IMR-90 (cell line): Measurements from ENCODE around the gene CD44. TPM values are rescaled to one million over a fixed set of nuclear protein-coding genes. Genes with fewer than 3 reads are reported as not detected.

ENCODE experiments used
- ATAC-seq: fragments of 200-7000 bp; cut with Tn5 transposase; 2 replicates; pipeline ENCODE4 v1.9.1; 2020; ENCODE audit warnings: low read depth, mild to moderate bottlenecking, moderate library complexity
- BruUV-seq: library from RNA; stranded (reverse); fragments of 400-500 nt; replicated peaks from 2 replicates; lab custom pipeline; 2021; lab: Mats Ljungman, UMichigan
- CTCF ChIA-PET: fragments of 300-600 bp; formaldehyde crosslinking; extraction: SDS; loops from one replicate; lab custom pipeline; 2021; ENCODE audit warnings: antibody characterized with exemption; lab: Yijun Ruan, JAX
- POLR2A ChIA-PET: fragments of 300-600 bp; sonication (Branson Sonifier 250); formaldehyde crosslinking; loops from one replicate; lab custom pipeline; 2022; ENCODE audit warnings: antibody characterized with exemption; ENCODE audit not compliant: unreplicated experiment; lab: Charles Lee
- DNase-seq: peaks from one replicate; pipeline ENCODE4 v3.0.0; 2013
- H2AFZ ChIP-seq: replicated peaks from 2 replicates; pipeline ENCODE3; 2013; ENCODE audit warnings: low read length, mild to moderate bottlenecking; ENCODE audit not compliant: poor library complexity
- H2AK5ac ChIP-seq: 2 replicates; pipeline ENCODE4 v1.6.1; 2013; ENCODE audit warnings: low read depth, low read length, inconsistent platforms
- H2AK9ac ChIP-seq: replicated peaks from 2 replicates; pipeline ENCODE3; 2013; ENCODE audit warnings: mild to moderate bottlenecking, low read depth, low read length, moderate library complexity; ENCODE audit not compliant: poor library complexity
- H2BK120ac ChIP-seq: 2 replicates; pipeline ENCODE4 v1.6.1; 2013; ENCODE audit warnings: low read depth, low read length, inconsistent platforms
- H2BK15ac ChIP-seq: 3 replicates; pipeline ENCODE4 v1.6.1; 2013; ENCODE audit warnings: low read depth, low read length, inconsistent platforms
- H2BK20ac ChIP-seq: 2 replicates; pipeline ENCODE4 v1.6.1; 2013; ENCODE audit warnings: low read depth, mild to moderate bottlenecking, inconsistent platforms, low read length, moderate library complexity
- H2BK5ac ChIP-seq: 2 replicates; pipeline ENCODE4 v1.6.1; 2013; ENCODE audit warnings: mild to moderate bottlenecking, low read depth, low read length, inconsistent platforms; ENCODE audit not compliant: poor library complexity, severe bottlenecking
- H3K14ac ChIP-seq: replicated peaks from 2 replicates; pipeline ENCODE4 v1.6.1; 2013; ENCODE audit warnings: low read depth, low read length, inconsistent platforms
- H3K18ac ChIP-seq: 2 replicates; pipeline ENCODE4 v1.6.1; 2013; ENCODE audit warnings: low read depth, low read length, control low read depth
- H3K23ac ChIP-seq: 2 replicates; pipeline ENCODE4 v1.6.1; 2013; ENCODE audit warnings: low read depth, low read length, inconsistent platforms
- H3K27ac ChIP-seq: 2 replicates; pipeline ENCODE4 v1.5.1; 2013; ENCODE audit warnings: mild to moderate bottlenecking, control low read depth, low read length; ENCODE audit not compliant: insufficient read depth
- H3K27me3 ChIP-seq: 2 replicates; pipeline ENCODE4 v1.6.1; 2013; ENCODE audit warnings: low read length; ENCODE audit not compliant: control insufficient read depth, insufficient read depth
- H3K36me3 ChIP-seq: 2 replicates; pipeline ENCODE4 v1.6.1; 2013; ENCODE audit warnings: low read length, mixed read lengths; ENCODE audit not compliant: control insufficient read depth, insufficient read depth
- H3K4ac ChIP-seq: 2 replicates; pipeline ENCODE4 v1.6.1; 2013; ENCODE audit warnings: low read depth, low read length, inconsistent platforms
- H3K4me1 ChIP-seq: 2 replicates; pipeline ENCODE4 v1.6.1; 2013; ENCODE audit warnings: low read length, mixed read lengths; ENCODE audit not compliant: control insufficient read depth, insufficient read depth
- H3K4me2 ChIP-seq: 2 replicates; pipeline ENCODE4 v1.6.1; 2013; ENCODE audit warnings: low read depth, mild to moderate bottlenecking, control low read depth, low read length, moderate library complexity
- H3K4me3 ChIP-seq: 2 replicates; pipeline ENCODE4 v1.5.1; 2013; ENCODE audit warnings: low read depth, mild to moderate bottlenecking, control low read depth, low read length, moderate library complexity; ENCODE audit not compliant: insufficient read depth
- H3K56ac ChIP-seq: 2 replicates; pipeline ENCODE4 v1.6.1; 2013; ENCODE audit warnings: low read length, inconsistent platforms; ENCODE audit not compliant: insufficient read depth; ENCODE audit errors: extremely low read depth
- H3K79me1 ChIP-seq, 2 experiments: 2 replicates each; pipeline ENCODE4 v1.6.1; 2013; ENCODE audit warnings: low read length in 2 of 2, inconsistent platforms in 1 of 2, low read depth in 1 of 2
- H3K9ac ChIP-seq: 2 replicates; pipeline ENCODE4 v1.6.1; 2013; ENCODE audit warnings: low read depth, low read length, control low read depth
- H3K9me1 ChIP-seq: 2 replicates; pipeline ENCODE4 v1.6.1; 2013; ENCODE audit warnings: low read length, inconsistent platforms; ENCODE audit not compliant: insufficient read depth
- H3K9me3 ChIP-seq: 2 replicates; pipeline ENCODE4 v1.6.1; 2013; ENCODE audit warnings: low read length; ENCODE audit not compliant: control insufficient read depth, insufficient read depth
- H4K20me1 ChIP-seq: 2 replicates; pipeline ENCODE4 v1.6.1; 2013; ENCODE audit warnings: low read length, inconsistent platforms; ENCODE audit not compliant: insufficient read depth
- H4K5ac ChIP-seq: 2 replicates; pipeline ENCODE4 v1.6.1; 2013; ENCODE audit warnings: mild to moderate bottlenecking, low read depth, low read length, control low read depth
- H4K8ac ChIP-seq, 2 experiments: 2 replicates each; pipeline ENCODE4 v1.6.1; 2013; ENCODE audit warnings: low read depth in 2 of 2, low read length in 2 of 2, control low read depth in 1 of 2, inconsistent platforms in 1 of 2
- H4K91ac ChIP-seq: 2 replicates; pipeline ENCODE4 v1.6.1; 2013; ENCODE audit warnings: low read depth, low read length, inconsistent platforms; ENCODE audit not compliant: insufficient read depth
- BHLHE40 ChIP-seq: fragments of 150-350 bp; IDR thresholded peaks from 2 replicates; pipeline ENCODE4 v1.6.1; 2016; ENCODE audit warnings: mild to moderate bottlenecking, low read depth, low read length
- ELK1 ChIP-seq: fragments of 150-350 bp; IDR thresholded peaks from 2 replicates; pipeline ENCODE4 v1.6.1; 2016; ENCODE audit warnings: low read depth, mild to moderate bottlenecking, low read length, moderate library complexity, borderline replicate concordance
- FOS ChIP-seq: fragments of 150-350 bp; IDR thresholded peaks from 2 replicates; pipeline ENCODE4 v1.6.1; 2016; ENCODE audit warnings: low read depth, low read length
- NFE2L2 ChIP-seq: fragments of 150-350 bp; IDR thresholded peaks from 2 replicates; pipeline ENCODE4 v1.6.1; 2016; ENCODE audit warnings: low read depth, mild to moderate bottlenecking, low read length
- RFX5 ChIP-seq: IDR thresholded peaks from 2 replicates; pipeline ENCODE4 v1.8.0; 2012; ENCODE audit warnings: low read depth, mild to moderate bottlenecking, low read length, moderate library complexity
- SMC3 ChIP-seq: fragments of 150-350 bp; IDR thresholded peaks from 2 replicates; pipeline ENCODE4 v1.6.1; 2016; ENCODE audit warnings: low read depth, mild to moderate bottlenecking, antibody characterized with exemption, low read length, moderate library complexity
- WGBS, 2 experiments: methylation state at CpG; one replicate each; pipeline versions ENCODE4 v1.1.5 to v1.1.7; 2013; ENCODE audit warnings: missing lambda C conversion rate in 2 of 2; ENCODE audit not compliant: insufficient read length in 1 of 2; ENCODE audit errors: extremely low coverage in 2 of 2; 5-methylcytosine and 5-hydroxymethylcytosine counted together
- dilution Hi-C: fragments of 300-500 bp; cut with HindIII; formaldehyde crosslinking; loops from one replicate; pipeline ENCODE4 v1.14.3; 2018; ENCODE audit warnings: low sequenced_read_pairs; ENCODE audit not compliant: unreplicated experiment
- in situ Hi-C: fragments of 300-500 bp; cut with MboI; formaldehyde crosslinking; loops from 3 replicates; pipeline ENCODE4 v1.14.3; 2019; ENCODE audit warnings: low sequenced_read_pairs, inconsistent platforms, mixed read lengths
- intact Hi-C: fragments of 100-400 bp; cut with micrococcal nuclease; formaldehyde crosslinking; loops from 2 replicates; pipeline ENCODE4 v1.10.0; 2022
- polyA plus RNA-seq, 3 experiments: library from polyadenylated mRNA; depleted of rRNA; stranded (reverse); fragments of >200 nt; gene quantifications; 2 replicates each; pipeline ENCODE4 v1.2.3, GENCODE V29; 2012; ENCODE audit warnings: low replicate concordance in 1 of 3
- total RNA-seq: library from RNA; depleted of rRNA; stranded (reverse); fragments of >200 nt; gene quantifications from 2 replicates; pipeline ENCODE4 v1.2.3, GENCODE V29; 2012

The CD44 gene
- total and polyA plus RNA-seq, 2 of the 4 experiments (the other 2 are of a cell fraction) = 357 to 947 TPM

GRCh38 chr11:35169112-35169511, 30.1 kb downstream of the CD44 start:
- POLR2A ChIA-PET = no interaction called here
- H2AFZ ChIP-seq = no peak overlapping the region
- peak overlapping the region; percentile 13; the same call in 1 of the 2 replicates for H3K4ac ChIP-seq
- no peak overlapping the region for H3K56ac ChIP-seq
- no peak for ATAC-seq
- no TSS peak for BruUV-seq
- no peak overlapping the region for H3K4me2 ChIP-seq
- 83% methylated on average over 1 of the region's 2 CpGs; no CpG with 5 or more reads in 1 of the 2 experiments for WGBS, 2 experiments
- TF ChIP-seq FOS = no peak
- no peak for TF ChIP-seq NFE2L2
- no peak for TF ChIP-seq ELK1
- TF ChIP-seq BHLHE40 = no peak
- TF ChIP-seq RFX5 = no peak
- no peak for TF ChIP-seq SMC3
- peaks cover 44% of the 10 kb centered on the region for H3K4me1 ChIP-seq
- H2BK20ac ChIP-seq = no peak overlapping the region
- H3K27ac ChIP-seq = no peak overlapping the region
- H4K91ac ChIP-seq = no peak overlapping the region
- no peak overlapping the region for H3K4me3 ChIP-seq
- peaks cover 25% of the 10 kb centered on the region for H3K36me3 ChIP-seq
- H4K5ac ChIP-seq = no peak overlapping the region
- no peak overlapping the region for H3K9ac ChIP-seq
- no peaks in the 10 kb centered on the region for H3K27me3 ChIP-seq
- dilution Hi-C loops = no loop called here
- H2BK15ac ChIP-seq = no peak overlapping the region
- H3K23ac ChIP-seq = no peak overlapping the region
- intact Hi-C loops = no loop called here
- H3K9me3 ChIP-seq = no peaks in the 10 kb centered on the region
- H3K9me1 ChIP-seq = peaks cover 59% of the 10 kb centered on the region
- no peak overlapping the region for H2BK120ac ChIP-seq
- peak overlapping the region in 1 of 2 experiments; percentile 43; a peak in 1 of 4 replicates for H4K8ac ChIP-seq
- H2AK5ac ChIP-seq = no peak overlapping the region
- H3K14ac ChIP-seq = no peak overlapping the region
- CTCF ChIA-PET = no interaction called here
- in situ Hi-C loops = loop anchor here (25.0 kb wide), 1 partner anchor 582 kb away; no protein-coding TSS in a partner anchor
- no peak overlapping the region for H2AK9ac ChIP-seq
- DNase-seq = no peak
- H4K20me1 ChIP-seq = peaks cover 98% of the 10 kb centered on the region
- H3K79me1 ChIP-seq = peaks cover 7 to 88% of the 10 kb centered on the region in 2 experiments
- no peak overlapping the region for H3K18ac ChIP-seq
- no peak overlapping the region for H2BK5ac ChIP-seq
